Mesodermal cell (in vitro differentiated cells): Measurements from ENCODE around the gene PCDHA9. TPM values are rescaled to one million over a fixed set of nuclear protein-coding genes. Genes with fewer than 3 reads are reported as not detected.
"Not testable (repeated sequence)": the region's sequence is repeated elsewhere in the genome, so short reads cannot be mapped to it uniquely, and the experiment has no call there.

ENCODE experiments used
- H3K27ac ChIP-seq: 2 replicates; pipeline ENCODE4 v1.7.0; 2013; ENCODE audit warnings: mild to moderate bottlenecking, low read depth, low read length, moderate library complexity; ENCODE audit not compliant: severe bottlenecking
- H3K36me3 ChIP-seq: 2 replicates; pipeline ENCODE4 v1.7.1; 2013; ENCODE audit warnings: mild to moderate bottlenecking, low read length, moderate library complexity; ENCODE audit not compliant: control insufficient read depth, insufficient read depth
- H3K4me1 ChIP-seq: one replicate; pipeline ENCODE4 v1.7.1; 2013; ENCODE audit warnings: mild to moderate bottlenecking, low read length; ENCODE audit not compliant: insufficient read depth, control insufficient read depth, poor library complexity, severe bottlenecking
- H3K4me3 ChIP-seq: 2 replicates; pipeline ENCODE4 v1.7.0; 2013; ENCODE audit warnings: low read length, control low read depth, mild to moderate bottlenecking; ENCODE audit not compliant: insufficient read depth, poor library complexity, severe bottlenecking; ENCODE audit errors: extremely low read depth
- H3K9me3 ChIP-seq: 2 replicates; pipeline ENCODE4 v1.7.1; 2013; ENCODE audit warnings: mild to moderate bottlenecking, low read length, moderate library complexity; ENCODE audit not compliant: control insufficient read depth
- WGBS, 2 experiments: methylation state at CpG; one replicate each; pipeline ENCODE4 v1.1.5; 2013; ENCODE audit warnings: missing lambda C conversion rate in 2 of 2; ENCODE audit not compliant: insufficient coverage in 2 of 2; 5-methylcytosine and 5-hydroxymethylcytosine counted together
- polyA plus RNA-seq, 2 experiments: library from polyadenylated mRNA; stranded (reverse); fragments of 50-300 nt; gene quantifications; one replicate each; pipeline ENCODE4 v1.2.3, GENCODE V29; 2013

Gene PCDHA9, protein sequence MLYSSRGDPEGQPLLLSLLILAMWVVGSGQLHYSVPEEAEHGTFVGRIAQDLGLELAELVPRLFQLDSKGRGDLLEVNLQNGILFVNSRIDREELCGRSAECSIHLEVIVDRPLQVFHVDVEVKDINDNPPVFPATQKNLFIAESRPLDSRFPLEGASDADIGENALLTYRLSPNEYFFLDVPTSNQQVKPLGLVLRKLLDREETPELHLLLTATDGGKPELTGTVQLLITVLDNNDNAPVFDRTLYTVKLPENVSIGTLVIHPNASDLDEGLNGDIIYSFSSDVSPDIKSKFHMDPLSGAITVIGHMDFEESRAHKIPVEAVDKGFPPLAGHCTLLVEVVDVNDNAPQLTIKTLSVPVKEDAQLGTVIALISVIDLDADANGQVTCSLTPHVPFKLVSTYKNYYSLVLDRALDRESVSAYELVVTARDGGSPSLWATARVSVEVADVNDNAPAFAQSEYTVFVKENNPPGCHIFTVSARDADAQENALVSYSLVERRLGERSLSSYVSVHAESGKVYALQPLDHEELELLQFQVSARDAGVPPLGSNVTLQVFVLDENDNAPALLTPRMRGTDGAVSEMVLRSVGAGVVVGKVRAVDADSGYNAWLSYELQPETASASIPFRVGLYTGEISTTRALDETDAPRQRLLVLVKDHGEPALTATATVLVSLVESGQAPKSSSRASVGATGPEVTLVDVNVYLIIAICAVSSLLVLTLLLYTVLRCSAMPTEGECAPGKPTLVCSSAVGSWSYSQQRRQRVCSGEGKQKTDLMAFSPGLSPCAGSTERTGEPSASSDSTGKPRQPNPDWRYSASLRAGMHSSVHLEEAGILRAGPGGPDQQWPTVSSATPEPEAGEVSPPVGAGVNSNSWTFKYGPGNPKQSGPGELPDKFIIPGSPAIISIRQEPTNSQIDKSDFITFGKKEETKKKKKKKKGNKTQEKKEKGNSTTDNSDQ
- polyA plus RNA-seq (2013, experiment 1 of 2): 0.22 TPM
- polyA plus RNA-seq (2013, experiment 2 of 2): 0.20 TPM

DNA sequence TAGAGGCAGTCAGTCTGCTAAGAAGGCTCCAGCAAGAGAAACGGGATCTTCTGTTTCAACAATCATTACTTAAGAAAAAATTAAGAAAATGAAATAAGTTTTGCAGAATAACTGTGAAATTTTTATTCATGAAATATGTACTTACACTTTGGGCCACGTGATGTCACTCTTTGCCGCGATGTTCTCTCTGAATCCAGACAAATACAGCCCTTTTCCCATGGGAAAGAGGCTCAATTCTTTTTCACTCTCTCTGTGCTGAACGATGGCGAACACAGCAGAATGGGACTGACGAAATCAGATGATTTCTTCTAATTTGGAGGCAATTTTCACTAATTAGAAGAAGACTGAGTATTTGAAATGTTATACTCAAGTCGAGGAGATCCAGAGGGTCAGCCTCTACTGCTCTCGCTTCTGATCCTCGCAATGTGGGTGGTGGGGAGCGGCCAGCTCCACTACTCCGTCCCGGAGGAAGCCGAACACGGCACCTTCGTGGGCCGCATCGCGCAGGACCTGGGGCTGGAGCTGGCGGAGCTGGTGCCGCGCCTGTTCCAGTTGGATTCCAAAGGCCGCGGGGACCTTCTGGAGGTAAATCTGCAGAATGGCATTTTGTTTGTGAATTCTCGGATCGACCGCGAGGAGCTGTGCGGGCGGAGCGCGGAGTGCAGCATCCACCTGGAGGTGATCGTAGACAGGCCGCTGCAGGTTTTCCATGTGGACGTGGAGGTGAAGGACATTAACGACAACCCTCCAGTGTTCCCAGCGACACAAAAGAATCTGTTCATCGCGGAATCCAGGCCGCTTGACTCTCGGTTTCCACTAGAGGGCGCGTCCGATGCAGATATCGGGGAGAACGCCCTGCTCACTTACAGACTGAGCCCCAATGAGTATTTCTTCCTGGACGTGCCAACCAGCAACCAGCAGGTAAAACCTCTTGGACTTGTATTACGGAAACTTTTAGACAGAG is at the start of gene PCDHA9:
TSS of gene PCDHA9 (plus strand) at position 244 of the 964 bp plus-strand sequence. CDS start at position 358, 114 bp downstream.
- not testable (repeated sequence) for H3K4me3 ChIP-seq

DNA sequence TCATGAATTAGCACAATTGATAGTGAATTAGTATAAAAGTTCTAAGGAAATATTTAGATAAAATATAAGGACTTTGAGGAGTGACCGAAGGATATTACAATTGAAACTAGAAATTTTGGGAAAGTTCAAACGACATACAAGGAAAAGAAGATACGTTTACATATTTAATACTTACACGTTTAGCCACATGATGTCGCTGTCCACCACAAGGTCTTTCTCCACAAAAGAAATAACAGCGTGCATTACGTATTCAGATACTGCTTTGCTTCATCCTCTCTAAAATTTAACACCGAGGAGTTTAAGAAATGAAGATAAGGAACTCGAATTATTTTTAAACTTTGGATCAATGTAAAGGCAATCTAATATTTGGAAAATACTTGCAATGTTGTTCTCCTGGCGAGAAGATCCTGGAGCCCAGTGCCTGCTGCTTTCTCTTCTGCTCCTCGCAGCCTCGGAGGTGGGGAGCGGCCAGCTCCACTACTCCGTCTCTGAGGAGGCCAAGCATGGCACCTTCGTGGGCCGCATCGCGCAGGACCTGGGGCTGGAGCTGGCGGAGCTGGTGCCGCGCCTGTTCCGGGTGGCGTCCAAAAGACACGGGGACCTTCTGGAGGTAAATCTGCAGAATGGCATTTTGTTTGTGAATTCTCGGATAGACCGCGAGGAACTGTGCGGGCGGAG is 47.2 kb upstream of the PCDHA9 start, which contains the start of gene PCDHA3:
TSS of gene PCDHA3 (plus strand) at position 242 of the 678 bp plus-strand sequence.
- no peaks in the 10 kb centered on the region for H3K4me1 ChIP-seq
- H3K27ac ChIP-seq: no peak within 1 kb of the TSS
- 95 to 97% methylated on average over 7 to 22 of the region's 29 CpGs for WGBS, 2 experiments
- no peak within 1 kb of the TSS for H3K4me3 ChIP-seq
- no peaks in the 10 kb centered on the region for H3K36me3 ChIP-seq
- H3K9me3 ChIP-seq: no peaks in the 10 kb centered on the region

More for the DNA sequence above, at the start of gene PCDHA9:
- H3K4me1 ChIP-seq, H3K9me3 ChIP-seq, H3K36me3 ChIP-seq, H3K27ac ChIP-seq: not testable (repeated sequence)
- 89 to 95% methylated on average over 21 to 27 of the region's 48 CpGs for WGBS, 2 experiments

DNA sequence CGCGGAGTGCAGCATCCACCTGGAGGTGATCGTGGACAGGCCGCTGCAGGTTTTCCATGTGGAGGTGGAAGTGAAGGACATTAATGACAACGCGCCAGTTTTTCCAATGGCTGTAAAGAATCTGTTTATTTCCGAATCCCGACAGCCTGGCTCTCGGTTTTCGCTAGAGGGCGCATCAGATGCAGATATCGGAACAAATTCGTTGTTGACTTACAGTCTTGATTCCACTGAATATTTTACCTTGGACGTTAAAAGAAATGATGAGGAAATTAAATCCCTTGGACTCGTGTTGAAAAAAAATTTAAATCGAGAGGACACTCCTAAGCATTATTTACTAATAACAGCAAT is 46.7 kb upstream of the PCDHA9 start:
- Histone ChIP-seq H3K4me3 (no peak overlapping the region), H3K4me1 (no peaks in the 10 kb centered on the region), H3K36me3 (no peaks in the 10 kb centered on the region), H3K9me3 (no peaks in the 10 kb centered on the region), H3K27ac (no peak overlapping the region)
- 95 to 97% methylated on average over 16 of the region's 16 CpGs for WGBS, 2 experiments

DNA sequence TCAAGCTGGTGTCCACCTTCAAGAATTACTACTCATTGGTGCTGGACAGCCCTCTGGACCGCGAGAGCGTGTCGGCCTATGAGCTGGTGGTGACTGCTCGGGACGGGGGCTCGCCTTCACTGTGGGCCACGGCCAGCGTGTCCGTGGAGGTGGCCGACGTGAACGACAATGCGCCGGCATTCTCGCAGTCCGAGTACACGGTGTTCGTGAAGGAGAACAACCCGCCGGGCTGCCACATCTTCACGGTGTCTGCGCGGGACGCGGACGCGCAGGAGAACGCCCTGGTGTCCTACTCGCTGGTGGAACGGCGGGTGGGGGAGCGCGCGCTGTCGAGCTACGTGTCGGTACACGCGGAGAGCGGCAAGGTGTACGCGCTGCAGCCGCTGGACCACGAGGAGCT is 45.8 kb upstream of the PCDHA9 start:
- not testable (repeated sequence) for H3K4me1 ChIP-seq, H3K9me3 ChIP-seq, H3K36me3 ChIP-seq, H3K27ac ChIP-seq, H3K4me3 ChIP-seq
- WGBS, 2 experiments: 97% methylated on average over 35 to 44 of the region's 45 CpGs

DNA sequence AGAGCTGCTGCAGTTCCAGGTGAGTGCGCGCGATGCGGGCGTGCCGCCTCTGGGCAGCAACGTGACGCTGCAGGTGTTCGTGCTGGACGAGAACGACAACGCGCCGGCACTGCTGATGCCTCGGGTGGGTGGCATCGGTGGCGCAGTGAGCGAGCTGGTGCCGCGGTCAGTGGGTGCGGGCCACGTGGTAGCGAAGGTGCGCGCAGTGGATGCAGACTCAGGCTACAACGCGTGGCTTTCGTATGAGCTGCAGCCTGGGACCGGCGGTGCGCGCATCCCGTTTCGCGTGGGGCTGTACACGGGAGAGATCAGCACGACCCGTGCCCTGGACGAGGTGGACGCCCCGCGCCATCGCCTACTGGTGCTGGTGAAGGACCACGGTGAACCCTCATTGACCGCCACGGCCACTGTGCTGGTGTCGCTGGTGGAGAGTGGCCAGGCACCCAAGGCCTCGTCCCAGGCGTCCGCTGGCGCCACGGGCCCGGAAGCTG is 45.4 kb upstream of the PCDHA9 start:
- Histone ChIP-seq H3K4me3 (no peak overlapping the region), H3K4me1 (no peaks in the 10 kb centered on the region), H3K27ac (no peak overlapping the region), H3K9me3 (no peaks in the 10 kb centered on the region), H3K36me3 (no peaks in the 10 kb centered on the region)
- WGBS, 2 experiments: 96 to 97% methylated on average over 52 to 53 of the region's 53 CpGs

DNA sequence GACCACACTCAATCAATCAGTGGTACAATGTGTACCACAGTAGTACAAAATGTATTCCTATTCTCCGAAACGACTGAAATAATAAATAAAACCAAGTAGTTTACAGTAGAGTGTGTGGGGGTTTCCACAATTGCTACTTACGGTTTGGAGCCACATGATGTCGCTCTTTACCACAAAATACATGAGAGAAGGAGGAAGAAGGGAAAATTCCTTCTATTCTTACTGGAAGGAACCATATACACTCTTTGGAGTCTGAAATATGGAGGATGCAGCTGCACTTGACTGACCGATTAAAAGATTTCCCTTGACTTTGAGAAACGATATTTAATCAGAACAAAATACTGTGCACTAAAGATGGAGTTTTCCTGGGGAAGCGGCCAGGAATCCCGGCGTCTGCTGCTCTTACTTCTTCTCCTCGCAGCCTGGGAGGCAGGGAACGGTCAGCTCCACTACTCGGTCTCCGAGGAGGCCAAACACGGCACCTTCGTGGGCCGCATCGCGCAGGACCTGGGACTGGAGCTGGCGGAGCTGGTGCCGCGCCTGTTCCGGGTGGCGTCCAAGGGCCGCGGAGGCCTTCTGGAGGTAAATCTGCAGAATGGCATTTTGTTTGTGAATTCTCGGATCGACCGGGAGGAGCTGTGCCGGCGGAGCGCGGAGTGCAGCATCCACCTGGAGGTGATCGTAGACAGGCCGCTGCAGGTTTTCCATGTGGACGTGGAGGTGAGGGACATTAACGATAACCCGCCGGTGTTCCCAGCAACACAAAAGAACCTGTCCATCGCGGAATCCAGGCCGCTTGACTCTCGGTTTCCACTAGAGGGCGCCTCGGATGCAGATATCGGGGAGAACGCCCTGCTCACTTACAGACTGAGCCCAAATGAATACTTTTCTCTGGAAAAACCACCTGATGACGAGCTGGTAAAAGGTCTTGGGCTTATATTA is 41.1 kb upstream of the PCDHA9 start, which contains the start of gene PCDHA4:
TSS of gene PCDHA4 (plus strand) at position 235 of the 942 bp plus-strand sequence.
- 9 to 12% methylated on average over 17 to 23 of the region's 47 CpGs for WGBS, 2 experiments
- H3K4me3 ChIP-seq: peak within 1 kb of the TSS; percentile 64
- no peaks in the 10 kb centered on the region for H3K9me3 ChIP-seq
- H3K36me3 ChIP-seq: no peaks in the 10 kb centered on the region
- no peaks in the 10 kb centered on the region for H3K4me1 ChIP-seq
- H3K27ac ChIP-seq: peak within 1 kb of the TSS; percentile 43

DNA sequence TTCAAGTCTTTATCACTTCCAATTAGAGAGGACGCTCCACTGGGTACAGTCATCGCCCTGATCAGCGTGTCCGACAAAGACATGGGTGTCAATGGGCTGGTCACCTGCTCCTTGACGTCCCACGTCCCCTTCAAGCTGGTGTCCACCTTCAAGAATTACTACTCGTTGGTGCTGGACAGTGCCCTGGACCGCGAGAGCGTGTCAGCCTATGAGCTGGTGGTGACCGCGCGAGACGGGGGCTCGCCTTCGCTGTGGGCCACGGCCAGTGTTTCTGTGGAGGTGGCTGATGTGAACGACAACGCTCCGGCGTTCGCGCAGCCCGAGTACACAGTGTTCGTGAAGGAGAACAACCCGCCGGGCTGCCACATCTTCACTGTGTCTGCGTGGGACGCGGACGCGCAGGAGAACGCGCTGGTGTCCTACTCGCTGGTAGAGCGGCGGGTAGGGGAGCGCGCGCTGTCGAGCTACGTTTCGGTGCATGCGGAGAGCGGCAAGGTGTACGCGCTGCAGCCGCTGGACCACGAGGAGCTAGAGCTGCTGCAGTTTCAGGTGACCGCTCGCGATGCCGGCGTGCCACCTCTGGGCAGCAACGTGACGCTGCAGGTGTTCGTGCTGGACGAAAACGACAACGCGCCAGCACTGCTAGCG is 39.8 kb upstream of the PCDHA9 start:
- not testable (repeated sequence) for H3K4me3 ChIP-seq, H3K4me1 ChIP-seq, H3K36me3 ChIP-seq, H3K27ac ChIP-seq, H3K9me3 ChIP-seq
- 96 to 97% methylated on average over 53 to 62 of the region's 62 CpGs for WGBS, 2 experiments

DNA sequence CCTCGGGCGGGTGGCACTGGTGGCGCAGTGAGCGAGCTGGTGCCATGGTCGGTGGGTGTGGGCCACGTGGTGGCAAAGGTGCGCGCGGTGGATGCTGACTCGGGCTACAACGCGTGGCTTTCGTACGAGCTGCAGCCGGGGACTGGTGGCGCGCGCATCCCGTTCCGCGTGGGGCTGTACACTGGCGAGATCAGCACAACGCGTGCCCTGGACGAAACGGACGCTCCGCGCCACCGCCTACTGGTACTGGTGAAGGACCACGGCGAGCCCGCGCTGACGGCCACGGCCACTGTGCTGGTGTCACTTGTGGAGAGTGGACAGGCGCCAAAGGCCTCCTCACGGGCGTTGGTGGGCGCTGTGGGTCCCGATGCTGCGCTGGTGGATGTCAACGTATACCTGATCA is 39.3 kb upstream of the PCDHA9 start:
- no peak overlapping the region for H3K27ac ChIP-seq
- H3K4me1 ChIP-seq: no peaks in the 10 kb centered on the region
- 95 to 97% methylated on average over 43 of the region's 43 CpGs for WGBS, 2 experiments
- H3K9me3 ChIP-seq: no peaks in the 10 kb centered on the region
- no peak overlapping the region for H3K4me3 ChIP-seq
- H3K36me3 ChIP-seq: no peaks in the 10 kb centered on the region
